HEK293 (cell line): Measurements from ENCODE around the gene WTAP.

Source experiments
- CTCF ChIA-PET: fragments of 350-600 bp; formaldehyde crosslinking; extraction: SDS; loops from one replicate; lab custom pipeline; 2021; ENCODE audit warnings: antibody characterized with exemption; lab: Yijun Ruan, JAX
- POLR2A ChIA-PET: fragments of 300-600 bp; formaldehyde crosslinking; extraction: SDS; loops from one replicate; lab custom pipeline; 2020; ENCODE audit warnings: antibody characterized with exemption, inconsistent platforms; lab: Yijun Ruan, JAX
- H3K27ac ChIP-seq: fragments of 200-500 bp; sonication (Bioruptor generic); 2 replicates; pipeline ENCODE4 v1.5.1; 2014; ENCODE audit warnings: low read depth, low read length, control low read depth, inconsistent platforms; ENCODE audit errors: extremely low read depth
- H3K36me3 ChIP-seq, 2 experiments: fragments of 200-500 bp in 1 of 2; sonication (Bioruptor generic) in 1 of 2; 1 replicate in 1 of 2; 2 replicates in 1 of 2; pipeline ENCODE4 v1.5.1; 2014 to 2017; ENCODE audit warnings: inconsistent platforms in 2 of 2, low read length in 2 of 2; ENCODE audit not compliant: control insufficient read depth in 2 of 2, insufficient read depth in 1 of 2
- H3K4me1 ChIP-seq: fragments of 200-500 bp; sonication (Bioruptor generic); 2 replicates; pipeline ENCODE4 v1.5.1; 2014; ENCODE audit warnings: mild to moderate bottlenecking, low read length, inconsistent platforms; ENCODE audit not compliant: control insufficient read depth, insufficient read depth
- H3K4me3 ChIP-seq: 2 replicates; pipeline ENCODE4 v1.5.1; 2011; ENCODE audit warnings: low read depth, mild to moderate bottlenecking, control low read depth, low read length, moderate library complexity
- H3K9me3 ChIP-seq: fragments of 200-500 bp; sonication (Bioruptor generic); 2 replicates; pipeline ENCODE4 v1.5.1; 2014; ENCODE audit warnings: low read depth, low read length, inconsistent platforms; ENCODE audit not compliant: control insufficient read depth, insufficient read depth
- KLF8 ChIP-seq: fragments of 450-650 bp; formaldehyde crosslinking; IDR thresholded peaks from 2 replicates; pipeline ENCODE4 v1.5.1; 2016; ENCODE audit warnings: missing biosample characterization, missing genetic modification characterization
- SCRT1 ChIP-seq: fragments of 450-650 bp; formaldehyde crosslinking; IDR thresholded peaks from 2 replicates; pipeline ENCODE4 v1.5.1; 2016; ENCODE audit warnings: missing biosample characterization, missing genetic modification characterization, borderline replicate concordance
- SCRT2 ChIP-seq: fragments of 450-650 bp; formaldehyde crosslinking; IDR thresholded peaks from 2 replicates; pipeline ENCODE4 v1.5.1; 2016; ENCODE audit warnings: missing biosample characterization, missing genetic modification characterization
- SP2 ChIP-seq: fragments of 450-650 bp; formaldehyde crosslinking; IDR thresholded peaks from 2 replicates; pipeline ENCODE4 v1.5.1; 2016; ENCODE audit warnings: missing biosample characterization, missing genetic modification characterization
- ZBTB7A ChIP-seq: fragments of 450-650 bp; formaldehyde crosslinking; IDR thresholded peaks from 2 replicates; pipeline ENCODE4 v1.5.1; 2016; ENCODE audit warnings: low read depth, missing biosample characterization, missing genetic modification characterization
- ZBTB8A ChIP-seq: fragments of 450-650 bp; formaldehyde crosslinking; IDR thresholded peaks from 2 replicates; pipeline ENCODE4 v1.5.1; 2016; ENCODE audit warnings: missing biosample characterization, missing genetic modification characterization
- ZFP69B ChIP-seq: fragments of 450-650 bp; formaldehyde crosslinking; IDR thresholded peaks from 2 replicates; pipeline ENCODE4 v1.5.1; 2016; ENCODE audit warnings: missing biosample characterization, missing genetic modification characterization
- ZNF155 ChIP-seq: fragments of 450-650 bp; formaldehyde crosslinking; IDR thresholded peaks from 2 replicates; pipeline ENCODE4 v1.5.1; 2016; ENCODE audit warnings: missing biosample characterization, missing genetic modification characterization
- ZNF341 ChIP-seq: fragments of 450-650 bp; formaldehyde crosslinking; IDR thresholded peaks from 2 replicates; pipeline ENCODE4; 2016; ENCODE audit warnings: low read depth, missing biosample characterization, missing genetic modification characterization
- ZNF426 ChIP-seq: fragments of 450-650 bp; formaldehyde crosslinking; IDR thresholded peaks from 2 replicates; pipeline ENCODE4 v1.5.1; 2017; ENCODE audit warnings: missing biosample characterization, missing genetic modification characterization, mild to moderate bottlenecking, inconsistent platforms, moderate library complexity
- ZNF501 ChIP-seq: fragments of 450-650 bp; formaldehyde crosslinking; IDR thresholded peaks from 2 replicates; pipeline ENCODE4 v1.5.1; 2016; ENCODE audit warnings: missing biosample characterization, missing genetic modification characterization
- ZNF561 ChIP-seq: fragments of 450-650 bp; IDR thresholded peaks from 2 replicates; pipeline ENCODE4 v1.5.1; 2018; ENCODE audit warnings: missing biosample characterization, missing genetic modification characterization, borderline replicate concordance
- ZNF843 ChIP-seq: fragments of 450-650 bp; formaldehyde crosslinking; IDR thresholded peaks from 2 replicates; pipeline ENCODE4 v1.5.1; 2016; ENCODE audit warnings: missing biosample characterization, missing genetic modification characterization
- TF ChIP-seq, protein P1 (sequence below): fragments of 450-650 bp; formaldehyde crosslinking; IDR thresholded peaks from 2 replicates; pipeline ENCODE4 v1.5.1; 2016; ENCODE audit warnings: missing biosample characterization, missing genetic modification characterization
- TF ChIP-seq, protein P2 (sequence below): fragments of 450-650 bp; formaldehyde crosslinking; IDR thresholded peaks from 2 replicates; pipeline ENCODE4 v1.5.1; 2016; ENCODE audit warnings: missing biosample characterization, missing genetic modification characterization, low read depth
- TF ChIP-seq, protein P3 (sequence below): fragments of 450-650 bp; formaldehyde crosslinking; IDR thresholded peaks from 2 replicates; pipeline ENCODE4 v1.5.1; 2016; ENCODE audit warnings: missing biosample characterization, missing genetic modification characterization
- TF ChIP-seq, protein P4 (sequence below): fragments of 450-650 bp; formaldehyde crosslinking; IDR thresholded peaks from 2 replicates; pipeline ENCODE4 v1.5.1; 2017; ENCODE audit warnings: missing biosample characterization, missing genetic modification characterization
- TF ChIP-seq, protein P5 (sequence below): fragments of 450-650 bp; formaldehyde crosslinking; IDR thresholded peaks from 2 replicates; pipeline ENCODE4 v1.5.1; 2017; ENCODE audit warnings: missing biosample characterization, missing genetic modification characterization
- TF ChIP-seq, protein P6 (sequence below): fragments of 450-650 bp; formaldehyde crosslinking; optimal IDR thresholded peaks from 2 replicates; pipeline ENCODE3; 2016; ENCODE audit warnings: missing biosample characterization, mild to moderate bottlenecking, missing genetic modification characterization

WTAP gene

DNA sequence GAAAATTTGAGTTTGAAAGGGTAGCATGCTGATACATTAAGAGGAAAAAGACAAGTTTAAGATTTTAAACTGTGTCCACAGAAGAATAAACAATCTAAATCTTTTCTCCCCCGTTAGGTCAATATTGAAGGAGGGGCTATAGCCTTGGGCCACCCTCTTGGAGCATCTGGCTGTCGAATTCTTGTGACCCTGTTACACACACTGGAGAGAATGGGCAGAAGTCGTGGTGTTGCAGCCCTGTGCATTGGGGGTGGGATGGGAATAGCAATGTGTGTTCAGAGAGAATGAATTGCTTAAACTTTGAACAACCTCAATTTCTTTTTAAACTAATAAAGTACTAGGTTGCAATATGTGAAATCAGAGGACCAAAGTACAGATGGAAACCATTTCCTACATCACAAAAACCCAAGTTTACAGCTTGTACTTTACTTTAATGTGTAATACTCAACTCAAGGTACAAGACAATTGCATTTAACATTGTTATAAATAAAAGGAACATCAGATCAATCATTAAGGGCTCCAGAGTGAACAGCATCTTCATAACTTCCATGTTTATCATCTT lies 51.3 kb downstream of the WTAP start (continued):
- TF ChIP-seq, protein P1, sequence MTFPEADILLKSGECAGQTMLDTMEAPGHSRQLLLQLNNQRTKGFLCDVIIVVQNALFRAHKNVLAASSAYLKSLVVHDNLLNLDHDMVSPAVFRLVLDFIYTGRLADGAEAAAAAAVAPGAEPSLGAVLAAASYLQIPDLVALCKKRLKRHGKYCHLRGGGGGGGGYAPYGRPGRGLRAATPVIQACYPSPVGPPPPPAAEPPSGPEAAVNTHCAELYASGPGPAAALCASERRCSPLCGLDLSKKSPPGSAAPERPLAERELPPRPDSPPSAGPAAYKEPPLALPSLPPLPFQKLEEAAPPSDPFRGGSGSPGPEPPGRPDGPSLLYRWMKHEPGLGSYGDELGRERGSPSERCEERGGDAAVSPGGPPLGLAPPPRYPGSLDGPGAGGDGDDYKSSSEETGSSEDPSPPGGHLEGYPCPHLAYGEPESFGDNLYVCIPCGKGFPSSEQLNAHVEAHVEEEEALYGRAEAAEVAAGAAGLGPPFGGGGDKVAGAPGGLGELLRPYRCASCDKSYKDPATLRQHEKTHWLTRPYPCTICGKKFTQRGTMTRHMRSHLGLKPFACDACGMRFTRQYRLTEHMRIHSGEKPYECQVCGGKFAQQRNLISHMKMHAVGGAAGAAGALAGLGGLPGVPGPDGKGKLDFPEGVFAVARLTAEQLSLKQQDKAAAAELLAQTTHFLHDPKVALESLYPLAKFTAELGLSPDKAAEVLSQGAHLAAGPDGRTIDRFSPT (tag by site-specific recombination): no peak
- TF ChIP-seq, protein P2, sequence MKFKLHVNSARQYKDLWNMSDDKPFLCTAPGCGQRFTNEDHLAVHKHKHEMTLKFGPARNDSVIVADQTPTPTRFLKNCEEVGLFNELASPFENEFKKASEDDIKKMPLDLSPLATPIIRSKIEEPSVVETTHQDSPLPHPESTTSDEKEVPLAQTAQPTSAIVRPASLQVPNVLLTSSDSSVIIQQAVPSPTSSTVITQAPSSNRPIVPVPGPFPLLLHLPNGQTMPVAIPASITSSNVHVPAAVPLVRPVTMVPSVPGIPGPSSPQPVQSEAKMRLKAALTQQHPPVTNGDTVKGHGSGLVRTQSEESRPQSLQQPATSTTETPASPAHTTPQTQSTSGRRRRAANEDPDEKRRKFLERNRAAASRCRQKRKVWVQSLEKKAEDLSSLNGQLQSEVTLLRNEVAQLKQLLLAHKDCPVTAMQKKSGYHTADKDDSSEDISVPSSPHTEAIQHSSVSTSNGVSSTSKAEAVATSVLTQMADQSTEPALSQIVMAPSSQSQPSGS (tag by site-specific recombination): no peak
- TF ChIP-seq, all 188 proteins: peak for 0

DNA sequence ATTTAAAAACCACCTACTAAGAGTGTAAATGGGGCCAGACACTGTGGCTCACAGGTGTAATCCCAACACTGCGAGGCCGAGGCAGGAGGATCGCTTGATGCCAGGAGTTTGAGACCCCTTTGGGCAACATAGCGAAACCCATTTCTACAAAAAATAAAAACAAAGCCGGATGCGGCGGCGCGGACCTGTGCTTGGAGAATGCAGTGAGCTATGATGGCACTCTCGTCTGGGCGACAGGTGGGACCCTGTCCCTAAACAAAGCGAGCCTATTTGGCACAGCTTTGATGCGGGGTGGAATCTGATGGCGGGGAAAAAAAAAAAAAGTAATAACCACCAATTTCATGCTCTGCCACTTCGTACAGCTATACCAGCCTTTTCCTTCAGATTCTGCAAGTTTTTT lies 61.0 kb downstream of the WTAP start:
- Histone ChIP-seq H3K4me3 (peak overlapping the region; percentile 98), H3K9me3 (no peaks in the 10 kb centered on the region), H3K27ac (no peak overlapping the region), H3K36me3 (peaks cover 31 to 74% of the 10 kb centered on the region in 2 experiments), H3K4me1 (peaks cover 8% of the 10 kb centered on the region)
- CTCF ChIA-PET: interaction anchor here (0.7 to 2.3 kb wide), 5 partner anchors 11 to 614 kb away, joined by 3 to 17 read pairs (median 3); no protein-coding TSS in a partner anchor
- TF ChIP-seq SCRT2 (tag by site-specific recombination) (peak; percentile 59; the same call in 1 of the 2 replicates), ZBTB7A (tag by site-specific recombination) (no peak), SCRT1 (peak; percentile 62; the same call in 1 of the 2 replicates), ZFP69B (tag by site-specific recombination) (peak; percentile 24; the same call in 1 of the 2 replicates), ZNF843 (tag by site-specific recombination) (no peak)
- POLR2A ChIA-PET: interaction anchor here (0.7 to 4.2 kb wide), 8 partner anchors 8 to 95 kb away, joined by 3 to 115 read pairs (median 21); partner anchors contain the start of genes ACAT2, SOD2 and WTAP

DNA sequence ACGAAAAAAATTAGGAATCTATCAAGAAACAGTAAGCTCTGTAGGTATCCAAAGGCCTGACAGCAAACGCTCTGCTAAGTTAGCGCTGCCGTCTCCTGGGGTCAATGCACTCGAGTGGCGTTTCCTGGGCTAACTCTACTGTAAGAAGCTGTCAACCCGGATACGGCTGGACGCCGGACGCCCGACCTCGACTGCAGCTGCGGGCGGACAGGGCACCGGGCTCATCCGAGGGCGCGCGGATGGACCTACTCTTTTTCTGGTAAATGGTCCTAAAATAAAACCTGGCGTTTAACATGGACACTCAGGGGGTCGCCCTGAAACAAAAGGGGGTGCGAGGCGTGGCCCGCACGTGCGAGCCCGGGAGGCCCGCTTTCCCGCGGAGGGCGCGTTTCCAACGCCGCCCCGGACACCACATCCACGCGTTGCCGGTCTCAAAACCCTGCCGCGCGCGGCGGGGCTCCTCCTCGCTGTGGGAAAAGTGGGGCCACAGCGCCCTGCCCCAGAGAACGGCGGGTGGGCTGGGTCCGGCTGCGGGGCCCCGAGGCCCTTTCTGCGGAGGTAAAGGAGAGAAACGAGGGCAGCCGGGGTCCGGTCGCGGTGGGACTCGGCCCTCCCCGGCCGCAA lies 61.6 kb downstream of the WTAP start:
- Histone ChIP-seq H3K36me3 (peaks cover 30 to 74% of the 10 kb centered on the region in 2 experiments), H3K4me1 (peaks cover 8% of the 10 kb centered on the region), H3K9me3 (no peaks in the 10 kb centered on the region), H3K4me3 (peak overlapping the region; percentile 98), H3K27ac (peak overlapping the region; percentile 62)
- POLR2A ChIA-PET: interaction anchor here (0.8 to 4.2 kb wide), 17 partner anchors 9 to 95 kb away, joined by 3 to 115 read pairs (median 8); partner anchors contain the start of genes ACAT2, SOD2 and WTAP
- CTCF ChIA-PET: interaction anchor here (0.7 to 2.3 kb wide), 4 partner anchors 10 to 614 kb away, joined by 3 to 17 read pairs (median 4); no protein-coding TSS in a partner anchor
- TF ChIP-seq, protein P3, sequence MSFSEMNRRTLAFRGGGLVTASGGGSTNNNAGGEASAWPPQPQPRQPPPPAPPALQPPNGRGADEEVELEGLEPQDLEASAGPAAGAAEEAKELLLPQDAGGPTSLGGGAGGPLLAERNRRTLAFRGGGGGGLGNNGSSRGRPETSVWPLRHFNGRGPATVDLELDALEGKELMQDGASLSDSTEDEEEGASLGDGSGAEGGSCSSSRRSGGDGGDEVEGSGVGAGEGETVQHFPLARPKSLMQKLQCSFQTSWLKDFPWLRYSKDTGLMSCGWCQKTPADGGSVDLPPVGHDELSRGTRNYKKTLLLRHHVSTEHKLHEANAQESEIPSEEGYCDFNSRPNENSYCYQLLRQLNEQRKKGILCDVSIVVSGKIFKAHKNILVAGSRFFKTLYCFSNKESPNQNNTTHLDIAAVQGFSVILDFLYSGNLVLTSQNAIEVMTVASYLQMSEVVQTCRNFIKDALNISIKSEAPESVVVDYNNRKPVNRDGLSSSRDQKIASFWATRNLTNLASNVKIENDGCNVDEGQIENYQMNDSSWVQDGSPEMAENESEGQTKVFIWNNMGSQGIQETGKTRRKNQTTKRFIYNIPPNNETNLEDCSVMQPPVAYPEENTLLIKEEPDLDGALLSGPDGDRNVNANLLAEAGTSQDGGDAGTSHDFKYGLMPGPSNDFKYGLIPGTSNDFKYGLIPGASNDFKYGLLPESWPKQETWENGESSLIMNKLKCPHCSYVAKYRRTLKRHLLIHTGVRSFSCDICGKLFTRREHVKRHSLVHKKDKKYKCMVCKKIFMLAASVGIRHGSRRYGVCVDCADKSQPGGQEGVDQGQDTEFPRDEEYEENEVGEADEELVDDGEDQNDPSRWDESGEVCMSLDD (tag by site-specific recombination): 0 out of 2 replicates have a peak, but pooled peaks have one; percentile 49
- TF ChIP-seq KLF8 (tag by site-specific recombination) (no peak), ZNF561 (tag by site-specific recombination) (no peak), ZNF426 (tag by site-specific recombination) (no peak), ZNF501 (tag by site-specific recombination) (no peak), ZNF155 (tag by site-specific recombination) (no peak), ZBTB8A (tag by site-specific recombination) (peak; percentile 42), SP2 (tag by site-specific recombination) (no peak), ZNF341 (tag by site-specific recombination) (no peak)
- TF ChIP-seq, protein P4, sequence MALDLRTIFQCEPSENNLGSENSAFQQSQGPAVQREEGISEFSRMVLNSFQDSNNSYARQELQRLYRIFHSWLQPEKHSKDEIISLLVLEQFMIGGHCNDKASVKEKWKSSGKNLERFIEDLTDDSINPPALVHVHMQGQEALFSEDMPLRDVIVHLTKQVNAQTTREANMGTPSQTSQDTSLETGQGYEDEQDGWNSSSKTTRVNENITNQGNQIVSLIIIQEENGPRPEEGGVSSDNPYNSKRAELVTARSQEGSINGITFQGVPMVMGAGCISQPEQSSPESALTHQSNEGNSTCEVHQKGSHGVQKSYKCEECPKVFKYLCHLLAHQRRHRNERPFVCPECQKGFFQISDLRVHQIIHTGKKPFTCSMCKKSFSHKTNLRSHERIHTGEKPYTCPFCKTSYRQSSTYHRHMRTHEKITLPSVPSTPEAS: no peak
- TF ChIP-seq, protein P5, sequence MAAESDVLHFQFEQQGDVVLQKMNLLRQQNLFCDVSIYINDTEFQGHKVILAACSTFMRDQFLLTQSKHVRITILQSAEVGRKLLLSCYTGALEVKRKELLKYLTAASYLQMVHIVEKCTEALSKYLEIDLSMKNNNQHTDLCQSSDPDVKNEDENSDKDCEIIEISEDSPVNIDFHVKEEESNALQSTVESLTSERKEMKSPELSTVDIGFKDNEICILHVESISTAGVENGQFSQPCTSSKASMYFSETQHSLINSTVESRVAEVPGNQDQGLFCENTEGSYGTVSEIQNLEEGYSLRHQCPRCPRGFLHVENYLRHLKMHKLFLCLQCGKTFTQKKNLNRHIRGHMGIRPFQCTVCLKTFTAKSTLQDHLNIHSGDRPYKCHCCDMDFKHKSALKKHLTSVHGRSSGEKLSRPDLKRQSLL (tag by site-specific recombination): no peak
- TF ChIP-seq, protein P6, sequence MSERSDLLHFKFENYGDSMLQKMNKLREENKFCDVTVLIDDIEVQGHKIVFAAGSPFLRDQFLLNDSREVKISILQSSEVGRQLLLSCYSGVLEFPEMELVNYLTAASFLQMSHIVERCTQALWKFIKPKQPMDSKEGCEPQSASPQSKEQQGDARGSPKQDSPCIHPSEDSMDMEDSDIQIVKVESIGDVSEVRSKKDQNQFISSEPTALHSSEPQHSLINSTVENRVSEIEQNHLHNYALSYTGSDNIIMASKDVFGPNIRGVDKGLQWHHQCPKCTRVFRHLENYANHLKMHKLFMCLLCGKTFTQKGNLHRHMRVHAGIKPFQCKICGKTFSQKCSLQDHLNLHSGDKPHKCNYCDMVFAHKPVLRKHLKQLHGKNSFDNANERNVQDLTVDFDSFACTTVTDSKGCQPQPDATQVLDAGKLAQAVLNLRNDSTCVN: peak; percentile 53
